T-helper 22 cell (primary cell): ENCODE measurements around the gene MPND.

Experiments
- DNase-seq: peaks from one replicate; pipeline ENCODE4 v3.0.0-alpha.2; 2020; ENCODE audit warnings: low read depth

The MPND gene

DNA sequence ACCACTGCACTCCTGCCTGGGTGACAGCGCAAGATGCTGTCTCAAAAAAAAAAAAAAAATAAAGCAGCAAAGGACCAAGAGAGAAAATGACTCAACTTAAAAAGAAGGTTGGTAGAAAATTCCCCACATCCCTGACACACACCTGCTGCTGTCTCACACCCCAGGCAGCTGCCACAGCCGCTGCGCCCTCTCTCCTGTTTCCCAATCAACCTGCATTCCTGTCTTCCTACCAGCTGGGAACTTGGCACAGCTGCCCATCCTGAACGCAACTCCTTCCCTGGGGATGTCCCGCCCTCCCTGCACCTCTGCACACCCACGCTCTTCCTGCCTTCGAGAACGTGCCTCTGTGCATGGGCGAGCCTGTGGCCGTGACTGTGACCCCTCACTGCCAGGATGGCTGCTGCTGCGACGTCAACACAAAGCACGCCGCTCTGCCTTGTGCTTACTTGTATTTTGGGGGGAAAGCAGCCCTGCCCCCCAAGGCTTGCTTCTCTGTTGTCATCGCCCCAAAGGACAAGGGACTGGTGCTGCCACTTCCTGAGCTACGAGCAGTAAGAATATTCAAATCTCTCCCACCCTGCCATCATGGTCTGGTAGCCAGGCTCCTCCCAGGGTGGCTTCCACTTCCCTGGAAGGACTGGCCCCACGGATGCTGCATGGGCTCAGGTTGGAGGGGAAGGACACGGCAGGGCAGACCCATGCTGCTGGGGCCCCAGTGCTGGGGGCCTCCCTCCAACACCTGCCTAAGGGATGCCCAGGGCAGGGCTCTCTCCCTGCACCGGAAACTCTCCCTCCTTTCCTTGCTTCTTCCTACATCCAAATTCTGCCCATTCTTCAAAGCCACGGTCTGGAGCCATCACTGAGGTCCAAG lies 36.3 kb downstream of the MPND start:
- DNase-seq: no peak

DNA sequence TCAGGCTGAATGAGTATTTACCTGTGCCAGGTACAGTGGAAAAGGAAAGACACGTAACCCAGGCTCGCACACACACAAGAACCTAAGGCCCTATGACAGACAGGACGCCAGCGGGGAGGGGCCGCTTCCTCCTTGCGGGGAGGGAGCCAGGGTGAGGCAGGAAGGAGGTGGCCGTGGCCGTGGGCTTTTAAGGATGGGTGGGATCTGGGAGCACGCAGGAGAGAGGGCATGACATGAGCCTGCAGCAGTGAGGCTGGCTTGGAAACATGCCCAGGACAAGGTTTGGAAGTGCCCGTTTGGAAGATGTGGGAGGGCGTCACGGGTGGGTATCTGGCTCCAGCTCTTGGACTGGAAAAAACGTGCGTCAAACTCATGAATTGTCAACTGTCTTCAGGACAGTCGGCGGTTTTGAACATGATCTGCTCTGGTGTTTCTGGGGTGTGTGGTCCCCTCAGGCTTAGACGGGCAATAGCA lies 36.9 kb downstream of the MPND start:
- peak; percentile 54 for DNase-seq

DNA sequence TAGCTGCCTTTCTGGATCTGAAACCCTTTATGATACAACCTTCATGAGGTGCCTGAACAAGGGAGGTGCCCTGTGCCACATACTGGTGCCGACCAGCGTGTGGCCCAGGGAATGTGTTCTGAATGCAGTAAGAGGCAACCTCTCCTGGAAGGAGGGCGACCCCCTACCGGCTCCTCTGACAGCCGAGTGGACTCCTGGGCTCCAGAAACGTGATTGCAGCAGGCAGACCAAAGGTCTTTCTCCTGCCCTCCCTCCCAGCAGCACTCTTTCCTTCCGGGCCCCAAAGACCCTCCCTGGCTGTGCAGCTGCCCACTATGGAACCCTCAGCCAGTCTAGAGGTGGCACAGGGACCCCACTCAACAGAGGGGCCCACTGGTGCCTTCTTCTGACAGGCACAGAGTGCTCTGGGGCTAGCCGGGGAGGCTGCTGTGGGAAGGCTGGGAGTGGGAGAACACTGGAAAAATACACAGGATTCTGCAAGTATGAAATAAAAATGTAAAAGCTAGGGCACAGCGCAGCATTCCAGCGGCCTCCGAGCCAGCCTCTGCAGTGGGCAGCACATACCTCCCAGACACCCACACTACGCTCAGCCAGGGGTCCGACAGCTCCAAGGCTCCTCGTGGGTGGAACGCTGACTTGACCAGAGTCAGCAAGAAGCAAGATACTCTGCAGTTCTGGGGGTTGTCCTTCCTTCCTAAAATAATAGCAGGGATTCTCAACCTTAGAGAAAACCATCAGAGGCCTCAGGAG lies 42.1 kb downstream of the MPND start:
- no peak for DNase-seq

DNA sequence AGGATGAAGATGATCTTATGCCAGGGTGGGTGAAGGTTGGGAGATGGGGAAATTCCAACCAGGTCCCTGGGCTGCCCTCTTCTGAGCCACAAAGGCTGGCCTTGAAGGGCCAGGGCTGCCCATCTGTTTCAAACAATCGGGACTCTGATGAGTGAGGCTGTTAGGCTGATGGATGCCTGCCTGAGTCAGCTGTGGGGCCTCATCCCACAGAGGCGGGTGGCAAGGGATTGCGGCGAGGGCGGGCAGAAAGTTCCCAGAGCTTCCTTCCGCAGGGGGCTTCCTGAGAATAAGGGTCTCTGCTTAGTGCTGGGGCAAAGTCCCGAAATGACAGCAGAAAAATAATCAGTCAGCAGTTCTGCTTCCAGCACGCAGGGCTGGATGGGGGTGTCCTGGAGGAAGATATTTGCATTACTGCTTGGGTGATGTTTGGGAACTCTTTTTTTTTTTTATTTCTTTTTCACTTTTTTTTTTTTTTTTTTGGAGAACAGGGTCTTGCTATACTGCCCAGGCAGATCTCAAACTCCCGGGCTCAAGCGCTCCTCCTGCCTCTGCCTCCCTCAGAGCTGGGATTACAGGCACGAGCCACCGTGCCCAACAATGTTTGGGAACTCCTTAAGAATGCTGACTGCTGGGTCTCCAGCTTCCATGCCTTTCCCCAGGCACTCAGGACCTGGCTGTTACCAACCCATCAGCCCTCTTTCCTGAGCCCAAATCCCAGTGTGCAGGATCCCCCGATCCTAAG lies 42.9 kb downstream of the MPND start:
- no peak for DNase-seq

DNA sequence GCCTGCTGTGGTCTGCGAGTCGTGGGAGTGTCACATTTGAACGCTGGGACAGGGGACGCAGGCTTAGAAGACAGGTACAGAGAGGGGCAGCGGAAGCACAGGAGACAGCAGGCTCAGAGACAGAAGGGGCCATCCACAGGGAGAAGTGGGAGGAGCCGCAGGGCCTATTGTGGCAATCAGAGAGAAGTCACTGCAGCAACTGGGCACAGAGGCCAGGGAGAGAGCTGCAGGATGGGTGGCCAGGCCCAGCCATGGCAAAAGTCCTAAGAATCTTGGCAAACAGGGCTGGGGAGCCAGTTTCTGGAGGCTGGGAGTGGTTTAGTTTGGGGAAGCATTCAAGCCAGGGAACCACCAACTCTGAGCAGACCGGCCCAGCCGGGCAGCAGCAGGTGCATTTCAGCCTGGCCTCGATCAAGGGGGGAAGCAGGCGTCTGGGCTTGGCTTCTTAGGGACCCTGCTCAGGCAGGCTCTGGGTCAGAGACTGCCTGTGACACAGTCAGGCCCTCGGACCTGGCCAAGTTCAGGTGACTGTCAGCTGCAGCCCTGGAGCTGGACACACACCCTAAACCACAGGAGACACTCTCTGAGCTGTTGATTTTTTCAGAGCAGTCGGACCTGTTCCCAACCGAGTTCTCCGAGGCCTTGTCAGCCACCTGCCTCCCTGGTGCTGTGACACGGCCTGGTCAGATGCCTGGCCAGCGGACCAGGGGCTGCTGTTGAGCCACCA lies 45.1 kb downstream of the MPND start:
- DNase-seq: no peak

DNA sequence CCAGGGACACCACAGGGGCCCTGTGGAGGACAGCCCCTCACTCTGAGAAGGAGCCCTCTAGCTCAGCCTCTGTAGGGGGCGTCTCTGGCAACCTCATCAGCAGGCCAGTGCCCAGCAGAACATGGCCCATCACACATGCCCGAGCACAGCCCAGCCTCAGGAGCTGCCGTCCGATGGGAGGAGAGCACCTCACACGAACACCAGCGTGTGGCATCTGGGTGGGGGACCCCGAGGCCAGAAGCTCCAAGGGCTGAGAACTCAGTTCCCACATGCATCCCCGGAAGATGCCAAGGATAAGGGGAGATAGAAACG lies 45.7 kb downstream of the MPND start:
- DNase-seq: no peak

DNA sequence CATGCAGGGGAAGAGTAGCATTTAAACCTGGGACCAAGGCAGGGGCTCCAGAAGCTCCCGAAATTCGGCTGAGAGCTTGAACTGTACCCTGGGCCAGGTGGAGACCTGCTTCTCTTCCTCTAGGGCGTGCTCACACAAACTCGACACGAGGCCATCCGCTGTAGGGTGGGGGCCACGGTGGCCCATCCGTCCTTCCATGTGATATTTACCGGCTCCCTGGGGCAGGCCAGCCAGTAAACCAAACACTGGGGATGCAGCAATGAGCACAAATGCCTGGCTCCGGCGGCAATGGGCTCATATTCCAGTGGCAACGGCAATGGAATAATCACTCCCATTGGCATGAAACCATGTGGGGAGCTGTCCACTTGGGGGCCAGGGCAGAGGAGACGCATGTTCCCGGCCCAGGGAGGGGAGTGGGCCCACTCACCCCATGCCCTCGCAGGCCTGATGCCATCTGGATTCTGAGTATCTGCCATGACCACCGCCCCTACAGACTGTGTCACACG lies 46.2 kb downstream of the MPND start:
- no peak for DNase-seq

DNA sequence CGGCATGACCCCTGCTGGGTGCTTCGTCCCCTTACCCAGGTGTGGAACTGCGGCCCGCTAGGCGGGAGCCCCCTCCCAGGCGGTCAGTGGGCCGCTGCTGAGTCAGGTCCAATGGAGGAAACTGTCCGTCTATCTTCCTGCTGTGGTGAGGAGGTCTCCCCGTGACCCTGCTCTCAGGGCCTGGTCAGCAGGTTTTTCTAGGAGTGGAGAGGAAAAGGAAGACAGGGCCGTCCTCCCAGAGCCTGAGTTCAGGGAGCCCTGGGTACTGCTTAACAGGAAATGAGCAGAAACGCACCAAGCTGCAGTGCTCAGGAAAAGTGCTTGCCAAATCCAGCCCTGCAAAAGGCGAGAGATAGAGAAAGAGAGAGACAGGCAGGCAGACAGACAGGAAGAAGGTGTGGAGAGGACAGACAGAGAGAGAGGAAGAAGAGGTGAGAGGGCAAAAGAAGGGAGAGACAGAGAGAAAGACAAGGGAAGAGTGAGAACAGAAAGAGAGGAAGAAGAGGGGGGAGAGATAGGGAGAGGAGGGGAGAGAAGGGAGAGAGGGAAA lies 46.7 kb downstream of the MPND start:
- DNase-seq: no peak

DNA sequence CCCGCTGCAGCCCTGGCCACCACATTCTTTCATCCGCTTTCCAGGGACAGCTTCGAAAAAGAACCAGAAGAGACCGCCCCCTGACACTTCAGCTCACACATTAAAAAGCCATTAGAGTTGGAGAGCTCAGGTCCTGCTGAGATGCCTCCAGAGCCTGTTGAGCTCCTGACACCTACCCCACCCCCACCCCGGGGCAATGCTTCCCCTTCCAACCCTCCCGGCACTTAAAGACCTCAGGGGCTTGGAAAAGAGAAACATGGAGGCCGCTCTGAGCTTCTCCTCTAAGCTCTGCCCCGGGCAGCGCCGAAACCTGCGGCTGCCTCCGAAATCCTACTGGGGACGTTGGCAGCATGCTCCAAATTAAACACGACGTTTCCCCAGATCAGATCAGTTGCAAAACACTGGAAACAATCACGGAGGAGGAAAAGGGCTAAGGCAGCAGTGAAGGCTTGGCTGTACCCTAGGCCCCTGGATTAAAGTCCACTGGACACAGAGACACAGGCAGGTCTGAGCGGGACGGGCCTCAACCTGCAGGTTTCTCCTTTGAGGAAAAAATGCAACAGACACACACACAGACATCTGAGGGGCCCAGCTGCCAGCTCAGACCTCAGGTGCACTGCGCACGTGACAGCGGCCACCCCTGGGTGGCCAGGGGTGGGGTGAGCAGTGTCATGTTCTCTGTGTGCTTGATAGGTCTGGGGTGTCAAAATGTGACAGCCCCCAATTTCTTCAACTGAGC lies 47.4 kb downstream of the MPND start:
- no peak for DNase-seq

DNA sequence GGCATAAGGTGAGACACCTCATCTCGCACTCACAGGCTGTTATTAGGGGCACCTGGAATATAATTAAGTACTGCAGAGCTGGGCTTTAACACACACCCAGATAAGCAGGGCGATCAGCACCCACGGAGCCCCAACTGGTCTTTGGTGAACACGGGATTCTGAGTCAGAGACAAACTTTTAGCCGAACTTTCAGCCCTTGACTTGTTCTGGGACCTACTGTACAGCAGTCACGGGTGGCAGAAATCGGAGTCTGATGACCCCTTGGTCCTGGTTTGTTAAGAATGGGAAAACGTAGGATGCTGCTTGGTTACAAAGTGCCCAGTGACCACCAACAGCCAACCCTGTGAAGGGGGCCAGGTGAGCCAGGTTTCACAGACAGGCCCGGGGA lies 47.9 kb downstream of the MPND start:
- DNase-seq: no peak

DNA sequence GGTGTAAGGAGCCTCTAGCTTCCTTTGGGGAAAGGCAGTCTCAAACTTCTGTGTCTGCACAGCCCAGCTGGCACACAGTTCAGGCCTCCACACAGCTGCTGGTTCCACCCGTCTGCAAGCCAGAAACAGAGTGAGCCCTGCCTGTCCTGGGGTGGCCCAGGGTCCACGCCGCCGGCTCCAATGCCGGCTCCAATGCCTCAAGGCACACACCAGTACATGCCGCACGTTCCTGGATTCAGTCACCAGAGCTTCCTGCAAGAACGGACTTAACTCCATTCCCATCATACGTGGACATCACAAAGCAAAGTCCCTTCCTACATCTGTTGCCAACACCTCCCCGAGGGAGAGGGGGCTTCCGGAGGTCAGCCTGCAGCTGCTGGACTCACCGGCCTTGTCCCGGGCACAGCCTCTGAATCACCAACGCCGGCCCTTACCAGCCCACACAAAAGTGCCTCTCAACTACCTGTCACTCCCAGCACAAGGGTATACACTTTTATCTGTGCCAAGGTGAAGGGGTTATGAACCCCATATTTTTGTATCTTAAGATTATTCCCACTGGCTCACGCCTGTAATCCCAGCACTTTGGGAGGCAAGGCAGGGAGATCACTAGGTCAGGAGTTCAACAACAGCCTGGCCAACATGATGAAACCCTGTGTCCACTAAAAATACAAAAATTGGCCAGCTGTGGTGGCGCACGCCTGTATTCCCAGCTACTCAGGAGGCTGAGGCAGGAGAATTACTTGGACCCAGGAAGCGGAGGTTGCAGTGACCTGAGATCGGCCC lies 48.5 kb downstream of the MPND start:
- DNase-seq: no peak

DNA sequence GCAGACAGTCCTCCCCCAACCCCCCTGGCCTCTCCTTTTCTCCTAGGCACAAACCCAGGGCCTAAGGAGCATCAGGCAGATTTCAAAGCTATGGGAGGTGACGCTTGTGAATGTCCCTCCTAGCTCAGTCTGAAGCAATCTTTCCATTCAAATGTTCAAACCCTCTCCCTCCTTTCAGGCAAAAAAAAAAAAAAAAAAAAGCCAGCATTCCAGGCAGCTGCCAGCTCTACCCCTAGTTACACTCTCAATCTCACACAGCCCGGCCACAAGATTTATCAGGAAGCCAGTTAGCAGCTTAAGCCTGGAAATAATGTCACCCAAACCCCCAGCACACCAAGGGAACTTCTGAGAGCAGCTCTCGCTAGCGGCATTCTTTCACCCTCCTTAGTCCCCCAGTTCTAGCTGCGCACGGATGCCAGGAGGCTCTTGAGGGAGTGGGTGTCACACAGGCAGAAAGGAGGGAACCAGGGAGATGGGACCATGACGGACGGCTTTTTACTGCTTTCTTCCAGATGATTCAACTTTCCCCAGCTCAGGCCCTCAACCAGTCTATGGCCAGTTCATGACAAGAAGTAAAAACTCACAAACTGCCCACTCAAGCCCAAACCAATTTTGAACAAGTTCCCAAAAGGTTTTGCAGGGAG lies 50.7 kb downstream of the MPND start:
- no peak for DNase-seq

DNA sequence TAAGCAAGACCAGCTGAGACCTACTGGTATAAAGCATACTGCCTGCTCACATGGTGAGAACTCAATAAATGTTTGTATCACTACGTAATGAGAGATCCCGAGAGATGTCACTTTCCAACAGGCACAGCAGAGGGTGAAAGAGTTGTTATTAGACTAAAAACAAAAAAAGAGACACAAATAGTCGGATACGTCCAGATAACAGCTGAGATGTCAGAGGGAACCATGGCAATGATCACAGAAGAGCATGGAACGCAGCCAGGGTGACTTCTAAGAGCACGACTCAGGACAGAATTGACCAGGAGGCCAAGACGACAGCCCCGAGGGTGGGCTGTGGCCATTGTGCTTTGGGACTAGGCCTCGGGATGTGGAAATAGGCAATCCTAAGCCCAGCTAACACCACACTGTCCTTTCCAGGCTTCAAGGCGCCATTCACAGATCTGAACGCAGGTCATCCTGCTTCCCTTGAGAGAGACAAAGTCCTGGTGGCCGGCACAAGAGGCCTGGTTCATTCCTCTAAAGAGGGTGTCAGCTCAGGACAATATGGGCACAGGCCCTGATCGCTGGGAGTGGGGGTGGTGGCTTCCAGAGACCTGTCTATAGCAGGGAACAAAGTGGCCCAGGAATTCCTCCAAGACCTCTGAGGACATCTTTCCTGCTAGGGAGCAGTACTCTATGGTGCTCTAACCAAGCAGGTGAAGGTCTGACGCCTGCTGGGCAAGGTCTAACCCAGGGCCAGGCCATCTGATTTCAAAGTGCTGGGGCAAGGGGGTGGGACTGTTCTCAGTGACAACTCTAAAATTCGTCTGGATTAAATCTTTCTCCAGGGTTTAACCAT lies 53.8 kb downstream of the MPND start:
- DNase-seq: no peak

DNA sequence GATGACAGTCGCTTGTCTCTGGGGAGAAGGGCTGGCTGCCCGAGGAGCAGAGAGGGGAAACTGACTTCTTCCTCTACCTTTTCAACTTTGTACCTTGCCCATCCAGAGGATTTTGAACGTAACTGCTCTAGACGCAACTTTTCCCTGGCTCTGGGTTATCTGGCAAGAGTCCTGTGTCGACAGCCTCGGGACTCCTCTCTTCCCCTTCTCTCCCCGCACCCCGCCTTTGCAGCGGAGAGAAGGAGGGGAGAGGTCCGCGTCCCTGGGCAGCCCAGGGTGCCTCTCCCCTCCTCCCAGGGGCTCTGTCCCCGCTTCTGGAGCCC lies 56.4 kb downstream of the MPND start:
- DNase-seq: no peak

DNA sequence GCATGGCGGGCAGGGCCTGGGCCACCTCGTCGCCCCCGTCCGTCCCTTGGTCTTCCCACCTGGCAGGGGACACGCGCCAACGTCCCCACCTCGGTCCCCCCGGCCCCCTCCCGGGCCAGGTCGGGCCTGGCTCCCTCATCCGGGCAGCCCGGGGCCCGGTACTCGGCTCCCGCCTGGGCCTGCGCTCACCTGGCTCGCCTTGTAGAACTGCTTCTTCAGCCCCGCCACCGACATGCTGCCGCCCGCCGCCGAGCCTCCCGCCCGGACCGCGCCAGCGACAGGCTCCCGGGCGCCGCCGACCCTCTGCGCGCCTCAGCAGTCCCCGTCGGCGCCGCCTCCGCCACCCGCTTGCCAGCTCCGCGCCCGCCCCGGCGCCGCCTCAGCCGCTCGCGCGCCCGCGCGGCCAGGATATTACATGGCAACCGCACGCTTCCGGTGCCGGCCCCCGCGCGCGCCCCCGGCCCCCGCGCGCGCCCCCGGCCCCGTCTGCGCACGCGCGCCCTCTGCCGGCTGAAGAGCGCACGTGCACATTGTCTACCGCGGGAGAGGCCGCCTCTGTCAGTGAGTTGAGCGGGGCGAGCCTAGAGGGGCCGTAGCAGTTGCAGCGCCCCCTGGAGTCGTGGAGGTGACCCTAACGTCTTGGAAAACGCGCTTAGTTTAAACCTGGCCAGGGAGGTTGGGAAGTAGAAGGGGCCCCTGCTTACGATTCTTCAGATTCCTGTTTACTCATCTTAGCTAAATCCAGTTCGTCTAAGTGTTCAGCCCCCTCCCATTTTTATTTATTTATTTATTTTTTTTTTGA lies 57.0 kb downstream of the MPND start, which contains the start of gene SH3GL1:
Gene SH3GL1 (minus strand): TSS at position 413 of the 802 bp plus-strand sequence. CDS start 179 bp downstream, at position 234.
- peak; percentile 82 for DNase-seq

DNA sequence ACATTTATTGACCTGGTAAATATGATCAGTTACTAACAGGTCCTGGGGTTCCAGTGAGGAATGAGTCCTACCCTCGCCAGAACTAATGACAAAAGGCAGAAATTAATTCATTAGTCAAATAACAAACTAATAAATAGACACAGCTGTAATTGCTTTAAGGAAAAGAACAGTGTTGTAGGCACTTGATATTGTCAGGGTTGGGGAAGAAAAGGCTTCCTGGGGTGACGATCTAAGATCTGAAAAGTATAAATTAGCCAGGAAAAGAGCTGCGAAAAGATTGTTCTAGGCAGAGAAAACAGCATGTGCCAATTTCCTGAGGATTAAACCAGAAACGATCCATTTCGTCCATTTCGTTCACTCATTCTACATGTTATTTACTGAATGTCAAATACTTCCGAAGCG lies 58.4 kb downstream of the MPND start:
- DNase-seq: no peak

DNA sequence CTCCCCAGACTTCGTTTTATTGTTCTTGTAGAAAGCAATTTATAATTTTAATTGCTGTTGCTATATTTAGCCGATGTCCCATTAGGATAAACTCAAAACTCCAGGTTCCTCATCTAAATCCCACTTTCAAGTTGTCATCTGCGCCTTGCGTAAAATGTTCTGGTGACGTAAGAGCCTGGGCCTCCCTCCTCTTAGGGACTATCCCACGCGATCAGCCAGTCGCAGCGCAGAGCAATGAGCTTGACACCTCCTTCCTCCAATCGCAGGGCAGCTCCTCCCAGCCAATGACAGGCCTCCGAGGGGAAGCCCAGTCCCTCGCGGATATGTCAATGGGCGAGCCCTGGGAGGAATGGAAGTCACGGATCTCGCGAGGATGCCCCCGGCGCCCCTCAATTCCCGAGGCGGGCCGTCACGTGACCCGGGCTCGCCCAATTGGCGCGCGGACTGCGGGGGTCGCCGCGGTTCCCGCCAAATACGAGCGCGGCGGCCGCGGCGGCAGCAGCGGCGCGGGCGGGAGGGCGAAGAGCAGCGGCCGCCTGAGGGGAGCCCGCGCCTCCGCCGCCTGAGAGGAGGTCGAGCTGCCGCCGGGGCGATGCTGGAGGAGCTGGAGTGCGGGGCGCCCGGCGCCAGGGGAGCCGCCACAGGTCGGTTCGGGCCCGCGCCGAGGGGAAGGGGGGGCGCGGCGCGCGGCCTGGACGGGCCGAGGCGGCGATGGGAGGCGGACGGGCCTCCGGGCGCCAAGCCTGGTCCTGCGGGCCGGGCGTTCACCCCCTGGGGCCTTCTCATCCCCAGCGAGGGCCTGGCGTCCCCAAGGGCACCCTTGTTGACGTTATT lies 59.0 kb downstream of the MPND start, which contains the start of gene CHAF1A:
Gene CHAF1A (plus strand): TSS at position 470 of the 834 bp plus-strand sequence. CDS start 123 bp downstream, at position 593.
- peak; percentile 100 for DNase-seq
